ENCODE data around the gene FAF1.

GRCh38 chr1:50742523-50742922 lies 217.5 kb downstream of the FAF1 start:
- no peak for TF ChIP-seq POLR2AphosphoS5 (IDR thresholded peaks at IDR 0.05)
- TF ChIP-seq POLR2A (IDR thresholded peaks at IDR 0.05): no peak
